Keratinocyte (primary cell): ENCODE data around the gene ITGB1. TPM values are rescaled to one million over a fixed set of nuclear protein-coding genes. Genes with fewer than 3 reads are reported as not detected.
"Not testable (repeated sequence)": the region's sequence is repeated elsewhere in the genome, so short reads cannot be mapped to it uniquely, and the experiment has no call there.

Experiments used
- DNase-seq: peaks from one replicate; pipeline ENCODE4 v3.0.0-alpha.2; 2011; ENCODE audit warnings: low read depth, missing footprints, low spot score
- FAIRE-seq: peaks from 2 replicates; lab custom pipeline; 2011; peaks lifted over from hg19 to GRCh38; lab: Jason Lieb, UNC
- H2AFZ ChIP-seq: 2 replicates; pipeline ENCODE4 v1.6.0; 2012; ENCODE audit warnings: low read length, control low read depth, inconsistent platforms; ENCODE audit not compliant: control insufficient read depth
- H3K27ac ChIP-seq: 2 replicates; pipeline ENCODE4 v1.5.1; 2011; ENCODE audit warnings: low read length; ENCODE audit not compliant: control insufficient read depth, insufficient read depth
- H3K27me3 ChIP-seq: 3 replicates; pipeline ENCODE4 v1.6.0; 2011; ENCODE audit warnings: low read length; ENCODE audit not compliant: control insufficient read depth, insufficient read depth; ENCODE audit errors: extremely low read depth
- H3K36me3 ChIP-seq, 2 experiments: 2 replicates in 1 of 2; 3 replicates in 1 of 2; pipeline ENCODE4 v1.5.1; 2011; ENCODE audit warnings: low read length in 2 of 2, mild to moderate bottlenecking in 1 of 2; ENCODE audit not compliant: control insufficient read depth in 2 of 2, insufficient read depth in 2 of 2; ENCODE audit errors: extremely low read depth in 1 of 2
- H3K4me1 ChIP-seq: 3 replicates; pipeline ENCODE4 v1.5.1; 2011; ENCODE audit warnings: low read length; ENCODE audit not compliant: control insufficient read depth, insufficient read depth; ENCODE audit errors: extremely low read depth
- H3K4me2 ChIP-seq: 3 replicates; pipeline ENCODE4 v1.6.0; 2011; ENCODE audit warnings: low read depth, low read length; ENCODE audit not compliant: control insufficient read depth, insufficient read depth; ENCODE audit errors: extremely low read depth
- H3K4me3 ChIP-seq, 3 experiments: fragments of 200-600 bp in 1 of 3; sonication (generic) in 1 of 3; 2 replicates in 2 of 3; 3 replicates in 1 of 3; pipeline ENCODE4 v1.5.1; 2011 to 2016; ENCODE audit warnings: low read length in 3 of 3, mild to moderate bottlenecking in 3 of 3, control low read depth in 2 of 3, inconsistent platforms in 1 of 3, low read depth in 1 of 3, mixed read lengths in 1 of 3, mixed run types in 1 of 3, moderate library complexity in 1 of 3; ENCODE audit not compliant: control insufficient read depth in 2 of 3, insufficient read depth in 2 of 3; ENCODE audit errors: extremely low read depth in 1 of 3
- H3K79me2 ChIP-seq: 2 replicates; pipeline ENCODE4 v1.6.0; 2012; ENCODE audit warnings: low read length; ENCODE audit not compliant: control insufficient read depth, insufficient read depth
- H3K9ac ChIP-seq: 3 replicates; pipeline ENCODE4 v1.6.0; 2011; ENCODE audit warnings: low read length; ENCODE audit not compliant: control insufficient read depth, insufficient read depth; ENCODE audit errors: extremely low read depth
- H3K9me1 ChIP-seq: 3 replicates; pipeline ENCODE4 v1.6.0; 2011; ENCODE audit warnings: low read length; ENCODE audit not compliant: control insufficient read depth, insufficient read depth; ENCODE audit errors: extremely low read depth
- H3K9me3 ChIP-seq: 2 replicates; pipeline ENCODE4 v1.5.1; 2012; ENCODE audit warnings: low read depth, low read length; ENCODE audit not compliant: control insufficient read depth
- H4K20me1 ChIP-seq: 3 replicates; pipeline ENCODE4 v1.6.0; 2011; ENCODE audit warnings: low read length; ENCODE audit not compliant: control insufficient read depth, insufficient read depth; ENCODE audit errors: extremely low read depth
- EZH2 ChIP-seq: IDR thresholded peaks from one replicate; pipeline ENCODE4 v1.6.1; 2012; ENCODE audit warnings: inconsistent platforms, mild to moderate bottlenecking, low read length, moderate library complexity
- dilution Hi-C: fragments of 300-500 bp; cut with MboI; formaldehyde crosslinking; loops from one replicate; pipeline ENCODE4 v1.7.0; 2020; ENCODE audit warnings: low sequenced_read_pairs; ENCODE audit not compliant: extremely low pct_ligation_motif_present
- polyA plus RNA-seq, 5 experiments: library from polyadenylated mRNA; depleted of rRNA in 3 of 5; stranded (reverse) in 3 of 5; stranded (forward) in 1 of 5; unstranded in 1 of 5; fragments of >200 nt; gene quantifications; 1 replicate in 1 of 5; 2 replicates in 3 of 5; 3 replicates in 1 of 5; pipeline versions ENCODE4 v1.2.1 to v1.2.3, GENCODE V29; 2011 to 2012; ENCODE audit warnings: missing spikeins in 2 of 5, low read depth in 1 of 5, low replicate concordance in 1 of 5
- TF ChIP-seq, protein P1 (sequence below), 3 experiments: IDR thresholded peaks in 1 of 3; conservative IDR thresholded peaks in 1 of 3; optimal IDR thresholded peaks in 1 of 3; 2 replicates in 2 of 3; 3 replicates in 1 of 3; pipeline versions ENCODE3 to v1.5.1; 2011; ENCODE audit warnings: low read length in 3 of 3, mild to moderate bottlenecking in 3 of 3, moderate library complexity in 2 of 3, control low read depth in 1 of 3, inconsistent platforms in 1 of 3; ENCODE audit not compliant: insufficient read depth in 2 of 3; ENCODE audit errors: extremely low read depth in 1 of 3

Gene ITGB1
- polyA plus RNA-seq, 1 donor (not counting 4 experiments of a cell fraction or from before 2014, with no cell fraction given), result 1,445 TPM

DNA sequence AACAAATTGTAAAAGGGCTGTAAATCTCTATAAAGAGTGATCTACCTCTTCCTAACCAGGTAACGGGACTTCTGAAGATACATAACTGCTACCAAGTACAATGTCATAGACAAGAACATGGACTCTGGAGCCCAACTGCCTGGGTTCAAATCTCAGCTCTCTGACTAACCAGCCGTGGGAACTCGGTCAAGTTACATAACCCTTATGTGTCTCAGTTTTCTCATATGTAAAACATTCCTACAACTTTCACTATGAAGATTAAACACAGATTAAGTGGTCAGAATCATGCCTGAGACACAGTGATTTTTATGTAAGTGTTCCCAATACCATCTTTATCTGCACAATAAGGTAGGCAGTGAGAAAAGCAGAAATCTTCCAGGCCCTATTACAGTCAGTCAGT lies 52.6 kb downstream of the ITGB1 start:
- FAIRE-seq (no peak), DNase-seq (no peak)
- H3K4me1 ChIP-seq, result no peaks in the 10 kb centered on the region
- no peak overlapping the region for H3K4me3 ChIP-seq
- H3K4me2 ChIP-seq, result no peak overlapping the region
- no peak overlapping the region for H3K27ac ChIP-seq
- H3K27me3 ChIP-seq, result no peaks in the 10 kb centered on the region
- no peak overlapping the region for H3K9ac ChIP-seq
- peaks cover 33% of the 10 kb centered on the region for H3K79me2 ChIP-seq
- no peaks in the 10 kb centered on the region for H3K9me3 ChIP-seq
- no peaks in the 10 kb centered on the region for H3K9me1 ChIP-seq
- H4K20me1 ChIP-seq, result peaks cover 8% of the 10 kb centered on the region
- no peak for TF ChIP-seq EZH2
- TF ChIP-seq, protein P1, sequence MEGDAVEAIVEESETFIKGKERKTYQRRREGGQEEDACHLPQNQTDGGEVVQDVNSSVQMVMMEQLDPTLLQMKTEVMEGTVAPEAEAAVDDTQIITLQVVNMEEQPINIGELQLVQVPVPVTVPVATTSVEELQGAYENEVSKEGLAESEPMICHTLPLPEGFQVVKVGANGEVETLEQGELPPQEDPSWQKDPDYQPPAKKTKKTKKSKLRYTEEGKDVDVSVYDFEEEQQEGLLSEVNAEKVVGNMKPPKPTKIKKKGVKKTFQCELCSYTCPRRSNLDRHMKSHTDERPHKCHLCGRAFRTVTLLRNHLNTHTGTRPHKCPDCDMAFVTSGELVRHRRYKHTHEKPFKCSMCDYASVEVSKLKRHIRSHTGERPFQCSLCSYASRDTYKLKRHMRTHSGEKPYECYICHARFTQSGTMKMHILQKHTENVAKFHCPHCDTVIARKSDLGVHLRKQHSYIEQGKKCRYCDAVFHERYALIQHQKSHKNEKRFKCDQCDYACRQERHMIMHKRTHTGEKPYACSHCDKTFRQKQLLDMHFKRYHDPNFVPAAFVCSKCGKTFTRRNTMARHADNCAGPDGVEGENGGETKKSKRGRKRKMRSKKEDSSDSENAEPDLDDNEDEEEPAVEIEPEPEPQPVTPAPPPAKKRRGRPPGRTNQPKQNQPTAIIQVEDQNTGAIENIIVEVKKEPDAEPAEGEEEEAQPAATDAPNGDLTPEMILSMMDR (optimal IDR thresholded peaks at IDR 0.05 in 1 of 3, IDR thresholded peaks at IDR 0.05 in 1 of 3, conservative IDR thresholded peaks at IDR 0.05 in 1 of 3; ENCODE audit: extremely low read depth in 1 of 3, insufficient read depth in 2 of 3, low read length in 3 of 3), result no peak
- no peak overlapping the region for H2AFZ ChIP-seq
- dilution Hi-C loops, result no loop called here
- peaks cover 28 to 50% of the 10 kb centered on the region in 2 experiments for H3K36me3 ChIP-seq

DNA sequence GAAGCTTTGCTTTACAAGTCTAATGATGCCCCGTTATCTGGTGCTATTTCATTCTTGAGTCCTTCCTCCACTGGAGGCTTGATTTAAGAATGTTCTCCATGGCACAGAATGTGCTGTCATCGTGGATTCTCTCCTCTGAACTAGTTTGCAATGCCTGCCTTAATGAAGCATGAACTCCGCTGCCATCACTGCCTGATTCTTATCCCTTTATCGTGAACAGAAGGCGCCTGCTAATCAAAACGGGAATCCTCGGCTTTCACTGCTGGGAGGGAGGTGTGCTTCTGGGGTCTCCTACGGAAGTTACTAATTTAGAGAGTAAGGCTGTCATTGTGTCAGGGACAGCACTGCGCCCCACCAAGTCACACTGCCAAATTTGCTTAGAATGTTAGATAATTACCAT lies 56.2 kb downstream of the ITGB1 start:
- no peak overlapping the region for H3K4me3 ChIP-seq
- DNase-seq, result no peak
- FAIRE-seq, result no peak
- no peak overlapping the region for H3K4me2 ChIP-seq
- H3K79me2 ChIP-seq, result peaks cover 17% of the 10 kb centered on the region
- peaks cover 6% of the 10 kb centered on the region for H4K20me1 ChIP-seq
- H3K9me3 ChIP-seq, result no peaks in the 10 kb centered on the region
- dilution Hi-C loops, result no loop called here
- H3K36me3 ChIP-seq, result peaks cover 19 to 53% of the 10 kb centered on the region in 2 experiments
- H2AFZ ChIP-seq, result no peak overlapping the region
- H3K27ac ChIP-seq, result no peak overlapping the region
- TF ChIP-seq, protein P1 (optimal IDR thresholded peaks at IDR 0.05 in 1 of 3, IDR thresholded peaks at IDR 0.05 in 1 of 3, conservative IDR thresholded peaks at IDR 0.05 in 1 of 3; ENCODE audit: extremely low read depth in 1 of 3, insufficient read depth in 2 of 3, low read length in 3 of 3), result no peak
- TF ChIP-seq EZH2, result no peak
- no peaks in the 10 kb centered on the region for H3K27me3 ChIP-seq
- H3K9ac ChIP-seq, result no peak overlapping the region
- H3K9me1 ChIP-seq, result no peaks in the 10 kb centered on the region
- no peaks in the 10 kb centered on the region for H3K4me1 ChIP-seq

DNA sequence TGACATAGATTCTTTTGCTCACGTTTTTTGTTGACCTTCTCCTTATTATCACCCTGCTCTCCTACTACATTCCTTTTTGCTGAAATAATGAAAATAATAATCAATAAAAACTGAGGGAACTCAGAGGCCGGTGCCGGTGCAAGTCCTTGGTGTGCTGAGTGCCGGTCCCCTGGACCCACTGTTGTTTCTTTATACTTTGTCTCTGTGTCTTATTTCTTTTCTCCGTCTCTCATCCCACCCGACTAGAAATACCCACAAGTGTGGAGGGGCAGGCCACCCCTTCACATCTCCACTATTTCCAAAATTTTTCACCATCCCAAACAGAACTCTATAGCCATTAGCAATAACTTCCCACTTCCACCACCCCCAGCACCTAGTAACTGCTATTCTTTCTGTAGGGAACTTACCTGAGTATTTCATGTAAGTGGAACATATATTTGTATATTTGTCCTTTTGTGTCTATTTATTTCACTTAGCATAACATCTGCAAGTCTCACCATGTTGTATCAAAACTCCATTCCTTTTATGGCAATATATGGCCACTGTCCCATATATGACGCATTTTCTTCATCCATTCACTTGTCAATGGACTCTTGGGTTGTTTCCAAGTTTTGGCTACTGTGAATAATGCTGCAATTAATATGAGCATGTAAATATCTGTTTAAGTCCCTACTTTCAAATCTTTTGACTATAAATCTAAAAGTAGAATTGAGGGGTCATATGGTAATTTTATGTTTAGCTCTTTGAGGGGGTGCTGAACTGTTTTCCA lies 62.6 kb downstream of the ITGB1 start:
- H3K79me2 ChIP-seq, dilution Hi-C loops, H3K9me3 ChIP-seq, FAIRE-seq, DNase-seq, H3K4me2 ChIP-seq, H3K4me3 ChIP-seq, H2AFZ ChIP-seq, H4K20me1 ChIP-seq, H3K27me3 ChIP-seq, H3K9ac ChIP-seq, H3K4me1 ChIP-seq, H3K9me1 ChIP-seq, H3K27ac ChIP-seq: not testable (repeated sequence)
- peaks cover 8 to 26% of the 10 kb centered on the region in 2 experiments for H3K36me3 ChIP-seq
